ENCODE data around the gene FTO.

Gene FTO

GRCh38 chr16:54120846-54121480 lies 417.0 kb downstream of the FTO start:
- H3K27me3 Mint-ChIP-seq: no peaks in the 10 kb centered on the region
- peaks cover 2% of the 10 kb centered on the region for H3K9me3 Mint-ChIP-seq
- no peak for DNase-seq
- H3K27ac Mint-ChIP-seq: no peak overlapping the region
- peaks cover 13% of the 10 kb centered on the region for H3K4me1 Mint-ChIP-seq
- CTCF ChIA-PET: no interaction called here
- H3K4me3 Mint-ChIP-seq: no peak overlapping the region
- H3K36me3 Mint-ChIP-seq: no peaks in the 10 kb centered on the region

DNA sequence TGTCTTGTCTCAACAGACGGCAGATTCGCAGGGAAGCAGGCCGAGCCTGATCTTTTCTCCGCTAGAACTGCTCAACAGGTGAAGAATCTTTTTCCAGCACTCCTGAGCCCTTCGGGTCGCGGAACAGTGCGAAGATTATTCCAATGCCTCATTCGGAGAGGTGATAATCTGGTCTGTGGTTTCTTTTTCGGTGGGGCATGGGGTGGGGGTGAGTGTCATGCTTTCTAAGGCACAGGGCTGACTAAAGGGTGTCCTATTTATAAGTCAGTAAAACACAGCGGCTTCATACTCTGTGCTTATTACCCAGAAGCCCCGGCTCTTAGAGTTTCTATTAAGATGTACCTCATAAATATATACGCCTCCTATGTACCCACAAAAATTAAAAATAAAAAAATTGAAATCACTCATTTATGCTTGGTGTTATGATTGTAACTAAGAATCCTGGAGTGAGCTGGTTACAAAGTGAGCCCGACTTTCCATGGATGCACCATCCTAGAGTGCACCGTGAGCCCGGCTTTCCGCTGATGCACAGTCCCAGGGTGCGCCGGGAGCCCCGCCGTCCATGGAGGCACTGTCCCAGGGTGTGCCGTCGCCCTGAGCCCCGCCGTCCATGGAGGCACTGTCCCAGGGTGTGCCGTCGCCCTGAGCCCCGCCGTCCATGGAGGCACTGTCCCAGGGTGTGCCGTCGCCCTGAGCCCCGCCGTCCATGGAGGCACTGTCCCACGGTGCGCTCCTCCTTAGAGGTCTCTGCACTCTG lies 417.8 kb downstream of the FTO start:
- peaks cover 2% of the 10 kb centered on the region for H3K9me3 Mint-ChIP-seq
- no peaks in the 10 kb centered on the region for H3K27me3 Mint-ChIP-seq
- CTCF ChIA-PET: no interaction called here
- H3K4me3 Mint-ChIP-seq: no peak overlapping the region
- H3K27ac Mint-ChIP-seq: no peak overlapping the region
- H3K4me1 Mint-ChIP-seq: peaks cover 18% of the 10 kb centered on the region
- no peak for DNase-seq
- no peaks in the 10 kb centered on the region for H3K36me3 Mint-ChIP-seq

- CTCF ChIA-PET: no interaction called here
- Mint-ChIP-seq H3K27ac (no peak overlapping the region), H3K27me3 (peaks cover 3% of the 10 kb centered on the region), H3K4me1 (peaks cover 22% of the 10 kb centered on the region), H3K4me3 (no peak overlapping the region), H3K9me3 (peaks cover 2% of the 10 kb centered on the region), H3K36me3 (no peaks in the 10 kb centered on the region)
- no peak for DNase-seq
These were observed 419.8 kb downstream of the FTO start for GRCh38 chr16:54123766-54124165.

- Mint-ChIP-seq H3K4me1 (peaks cover 22% of the 10 kb centered on the region), H3K9me3 (peaks cover 2% of the 10 kb centered on the region), H3K27ac (no peak overlapping the region), H3K4me3 (no peak overlapping the region), H3K36me3 (no peaks in the 10 kb centered on the region), H3K27me3 (peaks cover 18% of the 10 kb centered on the region)
- CTCF ChIA-PET: no interaction called here
- DNase-seq: no peak
These were observed 422.0 kb downstream of the FTO start for GRCh38 chr16:54125751-54126655.

- CTCF ChIA-PET: no interaction called here
- Mint-ChIP-seq H3K4me3 (no peak overlapping the region), H3K27me3 (peaks cover 25% of the 10 kb centered on the region), H3K36me3 (no peaks in the 10 kb centered on the region), H3K27ac (no peak overlapping the region), H3K4me1 (peaks cover 22% of the 10 kb centered on the region), H3K9me3 (peaks cover 2% of the 10 kb centered on the region)
- peak; percentile 29 for DNase-seq
These were observed 423.0 kb downstream of the FTO start for GRCh38 chr16:54126907-54127306.

- CTCF ChIA-PET: no interaction called here
- Mint-ChIP-seq H3K27ac (no peak overlapping the region), H3K9me3 (no peaks in the 10 kb centered on the region), H3K4me3 (no peak overlapping the region), H3K4me1 (peaks cover 12% of the 10 kb centered on the region), H3K36me3 (no peaks in the 10 kb centered on the region), H3K27me3 (peaks cover 25% of the 10 kb centered on the region)
- DNase-seq: no peak
These were observed 424.8 kb downstream of the FTO start for GRCh38 chr16:54128629-54129234.

DNA sequence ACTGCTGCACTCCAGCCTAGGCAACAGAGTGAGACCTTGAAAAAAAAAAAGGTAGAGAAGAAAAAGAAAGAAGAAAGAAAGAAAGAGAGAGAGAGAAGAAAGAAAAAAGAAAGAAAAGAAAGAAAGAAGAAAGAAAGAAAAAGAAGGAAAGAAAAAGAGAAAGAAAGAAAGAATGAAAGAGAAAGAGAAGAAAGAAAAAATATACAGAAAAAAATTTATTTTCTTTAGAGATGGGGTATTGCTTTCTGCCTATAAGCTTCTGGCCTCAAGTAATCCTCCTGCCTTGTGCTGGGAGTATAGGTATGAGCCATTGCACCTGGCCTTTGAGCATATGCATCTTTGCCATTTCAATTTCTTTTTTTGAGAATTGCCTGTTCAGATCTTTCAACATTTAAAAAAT lies 425.9 kb downstream of the FTO start:
- no peak for DNase-seq
- Mint-ChIP-seq H3K4me3 (no peak overlapping the region), H3K9me3 (no peaks in the 10 kb centered on the region), H3K4me1 (peaks cover 9% of the 10 kb centered on the region), H3K27me3 (peaks cover 25% of the 10 kb centered on the region), H3K36me3 (no peaks in the 10 kb centered on the region), H3K27ac (no peak overlapping the region)
- CTCF ChIA-PET: no interaction called here

DNA sequence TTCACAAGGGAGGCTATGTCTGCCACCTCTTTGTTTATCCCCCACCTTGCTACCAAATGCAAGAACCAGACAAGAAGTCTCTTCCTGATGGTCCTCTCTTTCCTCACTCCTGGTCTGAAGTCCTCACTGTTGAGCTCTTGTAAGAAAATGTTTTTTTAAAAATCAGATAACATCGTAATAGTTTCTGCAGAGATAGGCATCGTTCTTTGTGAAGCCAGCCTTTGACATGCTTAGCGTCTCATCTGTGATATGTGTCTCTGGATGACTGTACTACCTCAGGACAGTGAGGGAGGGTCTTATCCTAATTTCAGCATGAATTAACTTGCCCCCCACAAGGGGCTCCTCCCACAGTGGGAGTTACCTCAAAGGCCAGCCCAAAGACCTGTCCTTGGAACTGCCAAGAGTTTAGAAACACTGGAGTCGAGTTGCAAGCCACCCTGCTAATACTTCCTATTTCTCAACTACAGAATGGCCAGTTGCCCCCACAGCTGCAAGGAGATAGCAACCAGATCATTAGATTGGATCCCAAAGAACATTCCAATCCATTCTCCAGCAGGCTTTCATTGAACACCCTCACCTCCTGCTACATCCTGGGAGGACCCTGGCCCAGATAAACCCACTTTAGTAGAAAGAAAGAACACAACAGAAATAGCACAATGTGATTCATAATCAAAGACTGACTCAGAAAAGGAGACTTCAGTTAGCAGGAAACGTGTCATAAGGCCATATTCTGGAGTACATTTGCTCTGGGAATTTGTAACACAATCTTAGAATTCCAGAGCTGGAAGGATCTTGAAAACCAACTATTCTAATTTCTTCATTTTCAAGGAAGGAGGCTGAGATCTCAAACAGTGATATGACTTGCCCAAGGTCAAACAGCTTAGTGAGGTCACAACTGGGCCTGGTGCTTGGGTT lies 431.7 kb downstream of the FTO start:
- Mint-ChIP-seq H3K27ac (no peak overlapping the region), H3K27me3 (peaks cover 22% of the 10 kb centered on the region), H3K4me3 (no peak overlapping the region), H3K36me3 (no peaks in the 10 kb centered on the region), H3K4me1 (no peaks in the 10 kb centered on the region), H3K9me3 (no peaks in the 10 kb centered on the region)
- no peak for DNase-seq
- CTCF ChIA-PET: no interaction called here

- peaks cover 17% of the 10 kb centered on the region for H3K27me3 Mint-ChIP-seq
- no peaks in the 10 kb centered on the region for H3K4me1 Mint-ChIP-seq
- no peaks in the 10 kb centered on the region for H3K9me3 Mint-ChIP-seq
- no peak overlapping the region for H3K4me3 Mint-ChIP-seq
- CTCF ChIA-PET: no interaction called here
- no peak overlapping the region for H3K27ac Mint-ChIP-seq
- no peaks in the 10 kb centered on the region for H3K36me3 Mint-ChIP-seq
- no peak for DNase-seq
These were observed 432.3 kb downstream of the FTO start for GRCh38 chr16:54136276-54136625.

GRCh38 chr16:54140057-54140787 lies 436.3 kb downstream of the FTO start:
- no peaks in the 10 kb centered on the region for H3K36me3 Mint-ChIP-seq
- CTCF ChIA-PET: no interaction called here
- no peak overlapping the region for H3K27ac Mint-ChIP-seq
- H3K9me3 Mint-ChIP-seq: no peaks in the 10 kb centered on the region
- peaks cover 41% of the 10 kb centered on the region for H3K27me3 Mint-ChIP-seq
- no peak for DNase-seq
- H3K4me3 Mint-ChIP-seq: no peak overlapping the region
- H3K4me1 Mint-ChIP-seq: no peaks in the 10 kb centered on the region

DNA sequence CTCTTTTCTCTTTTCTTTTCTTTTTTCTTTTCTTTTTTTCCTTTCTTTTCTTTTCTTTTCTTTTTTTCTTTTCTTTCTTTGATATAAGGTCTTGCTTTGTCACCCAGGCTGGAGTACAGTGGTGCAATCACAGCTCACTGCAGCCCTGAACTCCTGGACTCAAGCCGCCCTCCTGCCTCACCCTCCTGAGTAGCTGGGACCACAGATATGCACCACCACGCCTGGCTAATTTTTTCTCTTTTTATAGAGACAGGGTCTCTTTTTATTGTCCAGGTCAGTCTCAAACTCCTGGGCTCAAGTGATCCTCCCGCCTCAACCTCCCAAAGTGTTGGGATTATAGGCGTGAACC lies 436.8 kb downstream of the FTO start:
- no peaks in the 10 kb centered on the region for H3K9me3 Mint-ChIP-seq
- H3K4me1 Mint-ChIP-seq: no peaks in the 10 kb centered on the region
- H3K36me3 Mint-ChIP-seq: no peaks in the 10 kb centered on the region
- DNase-seq: no peak
- no peak overlapping the region for H3K4me3 Mint-ChIP-seq
- CTCF ChIA-PET: no interaction called here
- H3K27ac Mint-ChIP-seq: no peak overlapping the region
- H3K27me3 Mint-ChIP-seq: peaks cover 41% of the 10 kb centered on the region

GRCh38 chr16:54142787-54143186 lies 438.8 kb downstream of the FTO start:
- no peak for DNase-seq
- Mint-ChIP-seq H3K9me3 (no peaks in the 10 kb centered on the region), H3K27me3 (peaks cover 37% of the 10 kb centered on the region), H3K4me3 (no peak overlapping the region), H3K4me1 (no peaks in the 10 kb centered on the region), H3K36me3 (no peaks in the 10 kb centered on the region), H3K27ac (no peak overlapping the region)
- CTCF ChIA-PET: no interaction called here

- no peak for DNase-seq
- Mint-ChIP-seq H3K36me3 (no peaks in the 10 kb centered on the region), H3K4me1 (no peaks in the 10 kb centered on the region), H3K4me3 (no peak overlapping the region), H3K27me3 (peaks cover 37% of the 10 kb centered on the region), H3K27ac (peak overlapping the region; percentile 50), H3K9me3 (no peaks in the 10 kb centered on the region)
- CTCF ChIA-PET: no interaction called here
These were observed 439.5 kb downstream of the FTO start for GRCh38 chr16:54143410-54143809.
